Smooth muscle cell of trachea (primary cell): Measurements from ENCODE around the gene CLCN6. TPM values are rescaled to one million over a fixed set of nuclear protein-coding genes. Genes with fewer than 3 reads are reported as not detected.

Experiments
- total RNA-seq: library from RNA; depleted of rRNA; stranded (reverse); fragments of >200 nt; gene quantifications from 2 replicates; pipeline ENCODE4 v1.2.1, GENCODE V29; 2014

The CLCN6 gene
- total RNA-seq = 16.2 and 22.5 TPM in 2 replicates

DNA sequence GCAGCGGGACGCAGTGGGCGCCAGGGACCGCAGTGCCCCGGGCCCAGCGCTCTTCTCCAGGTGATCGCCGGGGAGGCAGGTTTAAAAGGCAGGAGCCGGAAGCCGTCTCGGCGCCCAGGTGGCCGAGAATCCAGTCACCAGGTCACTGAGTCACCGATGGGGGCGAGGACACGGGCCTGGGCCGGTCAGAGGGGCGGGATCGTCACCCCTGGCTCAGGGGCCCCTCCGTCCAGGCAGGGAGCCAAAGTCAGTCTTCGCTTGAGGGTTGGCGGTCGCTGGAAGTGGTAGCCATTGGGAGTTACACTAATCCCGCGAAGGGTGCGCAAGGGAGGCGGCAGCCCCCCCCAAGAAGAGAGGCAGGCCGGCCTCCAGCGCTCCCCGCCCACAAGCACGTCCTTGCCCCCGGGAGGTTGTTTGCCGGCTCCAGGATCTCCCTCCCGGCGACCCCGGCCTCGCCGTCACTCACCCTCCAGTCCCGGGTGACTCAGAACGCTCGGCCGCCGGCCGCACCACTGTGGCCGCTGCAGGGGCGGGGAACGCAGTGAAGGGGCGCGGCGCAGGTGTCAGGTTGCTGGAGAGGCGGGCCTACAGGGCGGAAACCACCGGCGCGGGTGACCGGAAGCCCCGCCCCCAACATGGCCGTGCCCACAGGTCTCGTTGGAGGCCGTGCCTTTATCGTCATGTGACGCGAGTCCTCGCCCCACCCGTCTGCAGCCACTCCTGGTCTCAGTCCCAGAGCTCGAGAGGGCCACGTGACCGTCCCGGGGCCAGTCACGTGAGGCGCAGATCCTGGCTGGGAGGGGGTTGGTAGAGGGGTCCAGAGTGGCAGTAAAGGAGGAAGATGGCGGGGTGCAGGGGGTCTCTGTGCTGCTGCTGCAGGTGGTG lies at the start of gene CLCN6, which contains the start of gene MTHFR:
Gene CLCN6, plus strand, starts transcription at position 770 of the 885 bp plus-strand sequence. Its CDS starts 72 bp downstream, at position 842.
Gene MTHFR, minus strand, starts transcription at position 543 of the 885 bp plus-strand sequence. CDS start 2,848 bp downstream, outside the sequence.

GRCh38 chr1:11761988-11762406 lies 44.0 kb upstream of the CLCN6 start, which contains the start of gene C1orf167:
TSS of gene C1orf167 (plus strand) at chr1:11762193. CDS start at chr1:11764401, 2,208 bp downstream.

GRCh38 chr1:11847667-11848372 lies 41.8 kb downstream of the CLCN6 start, which contains the start of gene NPPA:
TSS of gene NPPA (minus strand) at chr1:11847783. CDS start at chr1:11847684, 99 bp downstream.

GRCh38 chr1:11858613-11858967 lies 52.6 kb downstream of the CLCN6 start, which contains the start of gene NPPB:
TSS of gene NPPB (minus strand) at chr1:11858945. CDS start at chr1:11858833, 112 bp downstream.

Other genes starting within 250 kb of the CLCN6 start
- 1.3 and 4.0 TPM in 2 replicates for gene FBXO2, start 151.8 kb upstream of the CLCN6 start, total RNA-seq
- 9.6 and 28.8 TPM in 2 replicates for gene FBXO44, start 151.3 kb upstream of the CLCN6 start, total RNA-seq
- gene FBXO6, start 142.0 kb upstream of the CLCN6 start, total RNA-seq = 6.8 and 8.9 TPM in 2 replicates
- 44.2 and 60.1 TPM in 2 replicates for gene MAD2L2, start 125.0 kb upstream of the CLCN6 start, total RNA-seq
- under 0.01 and 0.17 TPM in 2 replicates for gene DRAXIN, start 114.5 kb upstream of the CLCN6 start, total RNA-seq
- gene AGTRAP, start 70.1 kb upstream of the CLCN6 start, total RNA-seq = 45.1 and 89.8 TPM in 2 replicates
- gene C1orf167, start 44.0 kb upstream of the CLCN6 start, total RNA-seq = 0.58 and 0.99 TPM in 2 replicates
- 75.1 and 89.3 TPM in 2 replicates for gene MTHFR, start 227 bp upstream of the CLCN6 start, total RNA-seq
- not detected in 2 replicates for gene NPPA, start 41.6 kb downstream of the CLCN6 start, total RNA-seq
- not detected in 2 replicates for gene NPPB, start 52.8 kb downstream of the CLCN6 start, total RNA-seq
- 77.7 and 117 TPM in 2 replicates for gene KIAA2013, start 120.2 kb downstream of the CLCN6 start, total RNA-seq
- gene PLOD1, start 128.5 kb downstream of the CLCN6 start, total RNA-seq = 321 and 472 TPM in 2 replicates
- gene MFN2, start 174.3 kb downstream of the CLCN6 start, total RNA-seq = 69.5 and 76.3 TPM in 2 replicates
- gene MIIP, start 213.3 kb downstream of the CLCN6 start, total RNA-seq = 23.1 and 29.1 TPM in 2 replicates